Stimulated activated CD8-positive, alpha-beta memory T cell treated with anti-CD3 and anti-CD28 coated beads, Interleukin-4, amount 100 ng/mL, for 24 hours (primary cell): ENCODE measurements around the gene ME3.
"Not testable (repeated sequence)": the region's sequence is repeated elsewhere in the genome, so short reads cannot be mapped to it uniquely, and the experiment has no call there.

Experiments
- DNase-seq: peaks from one replicate; pipeline ENCODE4 v3.0.0-alpha.2; 2020; ENCODE audit warnings: low read depth

The ME3 gene

DNA sequence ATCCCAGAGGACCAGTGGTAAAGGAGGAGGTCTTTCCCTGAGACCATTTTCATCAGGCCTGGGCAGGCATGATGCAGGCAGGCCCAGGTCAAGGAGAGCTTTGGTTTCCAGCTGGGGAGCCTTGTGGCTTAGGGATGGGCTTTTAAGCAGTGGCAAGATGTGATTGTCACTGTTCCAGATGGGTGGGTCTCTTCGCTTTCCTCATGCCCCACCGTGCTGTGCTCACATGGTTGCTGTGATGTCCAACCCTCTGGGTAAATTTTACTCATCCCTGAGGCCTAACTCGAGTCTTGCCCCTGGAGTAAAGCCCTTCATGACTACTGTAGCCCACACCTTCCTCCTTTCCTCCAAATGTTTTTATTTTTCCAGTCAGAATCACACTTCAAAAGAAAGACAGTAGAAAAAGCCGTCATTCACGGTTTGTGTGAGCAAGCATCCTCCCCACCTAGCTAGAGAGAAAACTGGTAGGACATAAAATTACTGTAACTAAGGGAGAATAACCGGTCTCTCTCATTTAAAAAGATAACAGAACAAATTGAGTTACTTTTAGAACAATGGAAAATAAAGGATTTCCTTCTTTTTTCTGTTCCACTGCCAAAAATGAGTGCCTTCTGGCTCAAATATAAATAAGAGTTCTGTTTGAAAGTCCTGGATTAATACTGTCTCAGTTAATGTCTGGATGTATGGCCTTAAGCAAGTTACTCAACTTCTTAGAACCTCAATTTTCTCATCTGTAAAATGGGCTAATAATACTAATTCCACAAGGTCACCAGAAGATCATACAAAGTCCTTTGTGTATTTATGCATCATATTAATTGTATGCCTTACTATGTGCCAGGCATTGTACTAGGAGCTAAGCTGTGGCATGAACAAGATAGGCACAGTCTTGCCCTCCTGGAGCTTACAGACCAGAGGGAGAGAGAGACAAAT lies 84.9 kb downstream of the ME3 start:
- DNase-seq, result no peak

DNA sequence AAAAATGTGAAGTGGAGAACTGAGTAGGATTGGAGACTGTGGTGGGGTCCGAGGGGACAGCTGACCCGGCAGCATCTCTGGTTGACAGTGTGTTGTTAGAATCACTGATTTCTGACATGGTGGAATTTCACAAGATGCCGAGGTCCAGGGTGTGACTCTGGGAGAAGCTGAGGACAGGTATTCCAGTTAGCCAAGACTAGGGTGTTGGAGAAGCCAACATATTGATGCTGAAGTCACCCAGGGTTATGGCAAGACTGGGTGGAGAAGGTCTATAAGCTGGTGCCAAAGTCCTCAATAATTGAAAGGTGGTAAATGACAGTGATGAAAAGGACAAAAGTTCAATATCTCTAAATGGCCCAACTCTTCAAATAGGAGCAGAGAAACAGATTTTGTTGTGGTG lies 86.1 kb downstream of the ME3 start:
- no peak for DNase-seq

DNA sequence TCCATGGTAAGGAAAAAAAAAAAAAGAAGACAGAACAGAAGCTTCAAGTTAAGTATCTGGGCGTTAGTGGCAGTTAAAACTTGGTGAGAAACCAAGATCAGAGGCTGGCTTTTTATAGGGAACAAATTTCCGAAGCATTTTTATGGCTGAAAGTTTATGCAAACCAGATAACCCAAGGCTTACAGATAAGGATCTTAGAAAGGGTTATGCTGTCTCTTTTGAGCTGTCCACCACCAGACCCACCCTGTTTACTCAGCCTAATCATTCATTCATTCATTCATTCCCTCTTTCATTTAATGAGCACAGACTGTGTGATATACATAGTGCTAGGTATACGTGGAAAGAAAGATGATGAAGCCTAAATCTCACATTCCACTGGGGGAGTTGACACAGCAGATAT lies 89.5 kb downstream of the ME3 start:
- DNase-seq, result no peak

DNA sequence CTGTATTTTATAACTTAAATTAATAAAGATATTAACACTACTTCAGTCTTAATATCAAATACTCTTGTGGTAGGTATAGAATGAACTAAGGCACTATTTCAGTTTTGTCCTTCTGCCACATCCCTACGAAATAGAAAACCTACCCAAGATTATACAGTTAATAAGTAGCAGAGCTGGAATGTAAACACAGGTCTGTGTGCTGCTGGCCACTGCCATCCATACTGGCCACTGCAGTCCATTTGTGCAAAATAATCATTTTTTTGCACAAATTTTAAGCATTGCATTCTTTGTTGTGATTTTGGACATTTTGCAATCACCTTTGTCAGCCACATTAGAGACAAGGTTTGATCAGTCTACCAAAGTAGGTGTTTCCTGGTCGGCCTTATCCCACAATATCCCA lies 91.9 kb downstream of the ME3 start:
- no peak for DNase-seq

DNA sequence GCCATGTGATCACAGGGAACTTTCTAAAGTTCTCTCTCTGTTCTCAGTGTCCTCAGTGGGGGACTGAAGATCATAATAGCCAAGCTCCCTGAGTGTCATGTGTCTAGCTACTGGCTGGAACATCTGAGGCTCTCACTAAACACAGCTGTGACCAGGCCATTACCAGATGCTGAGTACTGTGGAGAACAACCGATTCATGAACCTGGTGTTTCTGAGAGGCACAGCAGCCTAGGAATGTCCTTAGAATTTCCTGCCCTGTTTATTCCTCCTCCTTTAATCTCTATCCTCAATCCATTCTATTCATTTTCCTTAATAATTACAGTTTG lies 93.0 kb downstream of the ME3 start:
- DNase-seq, result no peak

DNA sequence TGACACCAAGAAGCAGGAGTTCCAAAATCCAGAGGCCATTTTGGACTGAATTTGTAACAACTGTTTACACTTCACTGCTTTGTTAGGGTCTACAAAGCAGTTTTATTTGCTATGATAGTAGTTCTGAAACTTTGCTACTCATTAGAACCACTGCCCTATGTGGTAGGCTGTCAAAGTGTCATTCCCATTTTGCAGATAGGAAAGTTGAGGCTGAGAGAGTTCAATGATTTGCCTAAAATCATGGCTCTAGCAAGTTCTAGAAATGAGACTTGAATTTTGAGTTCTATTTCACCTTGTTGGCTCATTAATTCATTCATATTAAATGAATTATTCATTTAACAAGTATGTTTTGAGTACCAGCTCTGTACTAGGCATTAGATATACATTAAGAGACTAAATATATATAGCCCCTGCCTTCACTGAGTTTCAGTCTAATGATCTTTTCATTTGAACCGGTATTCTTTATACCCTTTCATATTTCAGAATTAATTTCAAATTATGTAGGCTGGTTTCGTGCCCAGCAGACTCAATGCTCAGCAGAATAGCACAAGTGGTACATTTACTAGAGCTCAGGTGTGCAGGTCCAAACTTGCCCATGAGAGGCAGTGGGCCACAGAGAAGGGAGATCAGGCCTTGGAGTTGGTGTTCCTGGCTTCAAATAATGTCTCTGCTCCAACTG lies 93.5 kb downstream of the ME3 start:
- no peak for DNase-seq

DNA sequence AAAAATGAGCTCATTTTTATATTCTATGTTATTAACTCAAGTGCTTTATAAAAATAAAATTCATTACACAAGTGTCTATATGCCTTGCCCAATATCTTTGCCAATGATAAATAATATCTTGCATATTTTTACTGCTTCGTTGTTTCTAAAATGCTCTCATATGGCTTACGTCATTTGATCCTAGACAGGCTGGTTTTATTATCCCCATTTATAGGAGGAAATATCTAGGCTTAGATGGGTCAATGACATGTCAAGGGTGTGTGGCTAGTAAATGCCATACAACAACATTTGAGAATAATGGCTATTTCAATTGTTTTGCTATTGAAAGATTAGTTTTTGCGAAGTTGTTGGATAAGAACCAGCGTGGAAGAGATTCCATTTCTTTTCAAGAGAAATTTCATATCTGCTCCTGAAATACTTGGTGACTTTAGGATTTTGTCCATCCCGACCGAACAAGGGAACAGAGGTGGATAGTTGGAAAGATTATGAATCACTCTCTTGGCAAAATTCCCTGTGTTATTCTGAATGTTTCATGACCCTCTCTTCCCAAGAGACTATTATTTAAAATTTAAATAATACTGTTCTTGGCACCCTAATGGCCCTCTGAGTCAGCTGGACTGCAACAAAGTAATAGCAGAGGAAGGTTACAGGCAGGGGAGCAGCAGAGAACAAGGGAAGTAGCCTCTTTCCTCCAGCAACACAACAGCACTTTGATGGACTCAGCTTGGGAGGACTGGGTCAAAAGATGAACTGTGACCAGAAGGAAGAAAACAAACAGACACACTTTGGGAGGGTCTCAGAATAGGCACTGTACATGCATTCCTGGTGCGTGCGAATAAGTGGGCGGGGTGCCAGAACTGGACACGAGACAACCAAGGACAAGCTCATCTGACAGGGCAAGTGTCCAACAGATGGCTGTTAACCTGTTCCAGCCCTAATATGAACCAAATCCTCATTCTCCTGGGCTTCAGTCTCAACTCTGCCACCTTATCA lies 94.5 kb downstream of the ME3 start:
- no peak for DNase-seq

DNA sequence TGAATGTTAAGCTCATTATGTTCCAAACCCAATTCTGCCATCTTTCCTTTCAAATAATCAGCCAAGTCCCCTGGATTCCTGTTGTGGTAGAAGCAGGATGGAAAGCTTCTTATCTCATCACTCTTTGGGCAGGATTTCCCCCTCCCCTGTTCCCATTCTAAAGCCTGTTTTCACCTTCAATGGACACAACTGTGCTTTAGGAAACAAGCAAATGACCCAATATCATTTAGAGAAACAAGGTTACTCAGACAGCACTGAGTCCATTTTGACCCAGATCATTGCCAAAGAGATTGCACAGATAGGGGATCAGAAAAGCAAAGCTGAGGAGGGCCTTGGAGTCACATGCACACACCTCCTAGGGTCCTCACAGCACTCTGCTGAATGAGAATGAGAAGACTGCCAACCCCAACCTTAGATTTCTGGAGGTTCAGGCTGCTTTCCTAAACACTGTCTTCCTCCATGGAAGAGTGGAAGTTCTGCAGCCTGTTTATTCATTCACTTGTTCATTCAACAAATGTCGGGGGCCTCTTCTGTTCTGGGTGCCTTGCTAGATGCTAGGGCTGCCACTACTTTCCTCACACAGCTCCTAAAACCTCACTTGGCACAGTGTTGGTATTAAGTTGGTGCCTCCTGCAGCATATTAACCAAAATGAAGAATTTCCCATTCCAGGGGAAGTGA lies 95.3 kb downstream of the ME3 start:
- DNase-seq, result no peak

DNA sequence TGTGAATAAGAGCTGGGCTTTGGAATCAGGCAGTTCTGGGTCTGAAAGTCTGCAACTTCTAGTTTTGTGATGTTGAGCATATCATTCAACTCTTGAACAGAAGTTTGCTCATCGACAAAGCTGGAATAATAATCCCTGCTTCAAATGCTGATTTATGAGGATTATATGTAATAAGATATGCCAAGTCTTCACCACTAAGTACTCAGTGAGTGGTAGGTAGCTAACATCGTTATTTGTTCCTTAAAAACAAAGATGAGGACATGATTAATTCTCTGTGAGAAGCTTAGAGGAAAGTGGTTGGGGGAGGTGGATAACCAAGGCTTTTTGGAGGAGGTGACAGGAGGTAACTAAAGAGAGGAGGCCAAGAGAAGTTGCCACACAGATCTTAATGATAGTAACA lies 96.5 kb downstream of the ME3 start:
- DNase-seq, result no peak

DNA sequence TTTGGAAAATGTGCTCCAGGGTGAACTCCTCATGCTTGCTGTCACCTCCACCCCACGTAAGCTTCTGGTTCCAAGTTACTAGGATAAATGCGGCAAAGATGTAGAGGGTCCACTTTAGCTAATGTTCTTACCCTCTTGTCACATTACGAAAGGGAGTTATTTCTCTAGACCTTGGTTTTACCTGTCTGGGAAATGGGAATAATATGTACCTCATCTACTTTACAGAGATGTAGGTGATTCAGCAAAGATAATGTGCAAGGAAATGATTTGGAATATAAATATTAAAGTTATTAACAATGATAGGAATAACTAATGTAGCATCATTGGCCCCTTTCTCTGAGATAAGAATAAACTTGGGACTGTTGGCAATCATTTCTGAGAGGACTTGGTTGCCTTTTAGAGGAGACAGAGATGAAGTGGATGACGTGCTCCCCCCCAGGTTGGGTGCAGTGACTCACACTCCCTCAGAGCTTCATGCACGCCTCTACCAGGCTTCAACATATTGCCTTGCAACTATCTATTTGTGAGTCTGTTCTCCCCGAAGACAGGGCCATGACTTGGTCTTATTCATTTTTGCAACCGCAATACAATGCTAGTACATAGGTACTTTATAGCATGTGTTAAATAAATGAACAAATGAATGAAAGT lies 97.1 kb downstream of the ME3 start:
- DNase-seq, result no peak

DNA sequence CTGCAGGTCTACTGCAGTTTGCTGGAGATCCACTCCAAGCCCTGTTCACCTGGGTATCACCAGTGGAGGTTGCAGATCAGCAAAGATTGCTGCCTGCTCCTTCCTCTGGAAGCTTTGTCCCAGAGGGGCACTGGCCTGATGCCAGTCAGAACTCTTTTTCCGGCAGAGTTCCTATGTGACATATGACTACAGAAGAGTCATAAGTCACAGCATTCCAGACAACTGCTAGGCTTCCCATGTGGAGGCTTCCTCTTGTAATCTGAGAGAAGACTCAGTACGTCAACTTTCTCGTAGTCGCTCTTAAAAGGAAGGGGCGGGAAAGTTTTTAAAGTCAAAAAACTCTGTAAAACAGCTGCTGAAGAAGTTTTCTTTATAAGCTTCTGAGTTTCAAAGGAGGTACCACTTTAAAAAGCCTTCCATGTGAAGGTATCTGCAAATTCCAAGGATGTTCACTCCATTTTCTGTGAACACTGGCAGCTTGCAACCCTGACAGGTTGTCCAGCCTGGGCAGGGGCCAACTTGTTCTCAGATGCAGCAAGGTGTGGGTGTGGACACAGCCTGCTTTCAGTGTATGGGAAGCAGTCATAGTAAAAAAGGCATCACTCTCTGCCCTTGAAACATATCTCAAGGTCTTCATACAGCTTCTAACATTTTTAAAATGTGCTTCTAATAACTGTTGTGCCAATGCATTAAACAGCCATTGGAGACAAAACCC lies 97.8 kb downstream of the ME3 start:
- no peak for DNase-seq

DNA sequence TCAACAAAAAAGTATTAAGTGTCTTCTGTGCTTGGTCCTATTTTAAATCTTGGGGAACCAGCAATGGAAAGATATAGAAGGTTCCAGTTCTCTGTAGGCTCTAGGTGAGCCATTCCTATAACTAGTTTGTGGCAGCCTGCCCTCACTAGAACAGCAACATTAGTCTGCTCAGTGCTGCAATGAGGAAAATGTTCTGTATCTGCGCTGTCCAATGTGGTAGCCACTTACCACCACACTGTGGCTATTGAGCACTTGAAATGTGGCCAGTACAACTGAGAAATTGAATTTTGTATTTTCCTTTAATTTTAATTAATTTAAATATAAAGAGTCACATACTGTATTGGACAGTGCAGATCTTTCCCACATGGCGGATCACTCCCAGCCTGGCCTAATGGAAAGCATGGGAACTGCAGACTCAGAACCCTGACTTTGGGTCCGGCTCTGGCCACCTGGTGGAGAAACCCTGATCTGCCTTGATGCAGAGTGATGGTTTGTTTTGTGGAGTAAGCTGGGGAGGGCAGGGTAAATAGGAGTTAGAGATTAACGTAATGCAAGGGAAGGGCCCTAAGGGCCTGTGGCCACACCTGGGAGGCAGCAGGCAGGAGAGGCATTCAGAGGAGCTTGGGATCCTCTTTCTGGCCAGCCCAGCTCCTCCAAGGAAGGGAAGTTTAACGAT lies 101.0 kb downstream of the ME3 start:
- no peak for DNase-seq

DNA sequence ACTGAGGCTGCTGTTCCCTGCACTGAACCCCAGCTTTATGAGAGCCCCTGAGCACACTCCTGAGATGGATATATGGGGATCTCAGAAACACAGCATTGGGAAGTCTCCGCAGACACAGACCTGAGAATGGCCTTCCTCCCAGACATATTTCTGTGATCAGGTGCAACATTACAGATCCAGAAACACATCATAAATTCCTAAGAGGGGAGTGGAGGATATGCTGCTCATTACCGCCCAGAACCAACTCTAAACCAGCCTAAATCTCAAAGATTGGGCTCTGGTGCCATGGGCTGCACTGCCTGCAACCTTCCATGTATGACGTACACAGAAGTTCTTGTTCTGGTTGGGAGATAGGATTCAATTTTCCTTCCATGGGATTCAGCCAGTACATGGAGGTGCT lies 102.0 kb downstream of the ME3 start:
- no peak for DNase-seq

DNA sequence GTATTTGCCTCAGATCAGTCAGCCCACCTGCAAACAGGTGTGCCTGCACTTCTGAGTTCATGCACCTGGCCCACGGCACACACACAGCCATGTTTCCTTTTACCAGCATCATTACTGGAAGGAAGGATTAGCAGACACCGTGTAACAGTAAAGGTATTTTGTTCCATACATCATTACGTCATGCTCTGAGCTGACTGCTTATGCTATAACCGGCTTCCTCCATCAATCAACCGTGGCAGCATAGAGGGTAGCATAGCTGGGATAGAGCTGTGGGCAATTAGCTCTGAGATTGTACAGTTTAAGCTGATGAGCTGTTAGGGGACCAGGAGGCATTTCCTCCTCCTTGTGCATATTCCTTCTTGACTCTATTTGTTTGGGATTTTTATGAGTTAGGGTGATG lies 102.4 kb downstream of the ME3 start:
- no peak for DNase-seq

DNA sequence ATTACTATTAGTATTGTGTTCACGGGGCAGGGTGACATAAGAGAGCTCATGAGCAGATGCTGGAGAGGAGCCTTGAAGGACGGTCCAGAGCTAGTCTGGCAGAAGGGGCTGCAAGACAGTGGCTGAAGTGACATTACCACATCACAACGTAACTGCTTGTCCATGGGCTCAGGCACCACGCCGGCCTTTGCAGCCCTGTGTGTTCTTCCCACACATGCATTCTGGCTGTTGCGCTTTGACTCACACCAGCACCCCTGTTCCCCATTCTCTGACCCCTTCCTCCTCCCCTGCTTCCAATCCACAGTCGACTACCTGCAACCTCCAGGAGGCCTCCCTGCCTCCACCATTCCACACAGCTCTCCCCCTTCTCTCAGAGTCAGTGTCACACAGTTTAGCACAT lies 103.3 kb downstream of the ME3 start:
- DNase-seq, result no peak

DNA sequence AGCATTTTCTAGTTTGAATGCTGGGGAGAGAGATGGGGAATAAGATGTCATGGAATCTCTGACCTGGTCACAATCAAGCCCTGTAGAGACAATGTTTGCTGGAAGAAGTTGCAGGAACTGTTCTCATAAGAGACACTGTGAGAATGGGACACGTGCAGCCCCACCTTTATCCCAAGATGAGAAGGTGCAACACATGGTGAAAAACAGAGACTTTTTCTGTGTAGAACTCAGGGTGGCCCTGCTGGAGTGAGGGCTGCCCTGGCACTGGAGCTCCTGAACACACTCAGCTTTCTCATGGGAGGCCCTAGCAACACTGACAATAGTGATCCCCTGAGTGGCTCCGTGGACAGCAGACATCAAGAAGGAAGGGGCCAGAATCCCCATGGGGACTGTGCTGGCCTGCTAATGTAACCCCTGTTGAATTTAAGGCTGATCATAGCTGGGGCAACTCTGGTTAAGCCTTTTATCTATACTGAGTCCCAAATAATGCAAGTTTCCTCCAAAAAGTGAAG lies 106.6 kb downstream of the ME3 start:
- no peak for DNase-seq

DNA sequence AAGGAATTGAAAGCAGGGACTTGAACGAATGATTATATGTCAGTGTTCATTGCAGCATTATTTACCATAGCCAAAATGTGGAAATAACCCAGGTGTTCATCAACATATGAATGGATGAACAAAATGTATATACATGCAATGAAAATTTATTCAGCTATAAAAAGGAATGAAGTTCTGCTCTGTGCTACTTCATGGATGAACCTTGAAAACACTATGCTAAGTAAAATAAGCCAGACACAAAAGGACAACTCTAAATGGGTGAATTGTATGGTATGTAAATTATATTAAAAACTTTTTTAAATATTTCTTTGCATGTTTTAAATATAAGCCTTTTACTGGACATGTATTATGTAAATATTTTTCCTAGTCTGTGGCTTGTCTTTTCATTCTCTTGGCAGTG lies 107.0 kb downstream of the ME3 start:
- DNase-seq, result no peak

DNA sequence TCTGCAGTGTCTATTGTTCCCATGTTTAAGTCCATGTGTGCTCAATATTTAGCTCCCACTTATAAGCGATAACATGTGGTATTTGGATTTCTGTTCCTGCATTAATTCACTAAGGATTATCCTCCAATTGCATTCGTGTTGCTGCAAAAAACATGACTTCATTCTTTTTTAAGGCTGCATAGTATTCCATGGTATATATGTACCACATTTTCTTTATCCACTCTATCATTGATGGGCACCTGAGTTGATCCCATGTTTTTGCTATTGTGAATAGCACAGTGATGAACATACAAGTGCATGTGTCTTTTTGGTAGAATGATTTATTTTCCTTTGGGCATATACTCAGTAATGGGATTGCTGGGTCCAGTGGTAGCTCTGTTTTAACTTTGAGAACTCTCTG lies 109.6 kb downstream of the ME3 start:
- not testable (repeated sequence) for DNase-seq

DNA sequence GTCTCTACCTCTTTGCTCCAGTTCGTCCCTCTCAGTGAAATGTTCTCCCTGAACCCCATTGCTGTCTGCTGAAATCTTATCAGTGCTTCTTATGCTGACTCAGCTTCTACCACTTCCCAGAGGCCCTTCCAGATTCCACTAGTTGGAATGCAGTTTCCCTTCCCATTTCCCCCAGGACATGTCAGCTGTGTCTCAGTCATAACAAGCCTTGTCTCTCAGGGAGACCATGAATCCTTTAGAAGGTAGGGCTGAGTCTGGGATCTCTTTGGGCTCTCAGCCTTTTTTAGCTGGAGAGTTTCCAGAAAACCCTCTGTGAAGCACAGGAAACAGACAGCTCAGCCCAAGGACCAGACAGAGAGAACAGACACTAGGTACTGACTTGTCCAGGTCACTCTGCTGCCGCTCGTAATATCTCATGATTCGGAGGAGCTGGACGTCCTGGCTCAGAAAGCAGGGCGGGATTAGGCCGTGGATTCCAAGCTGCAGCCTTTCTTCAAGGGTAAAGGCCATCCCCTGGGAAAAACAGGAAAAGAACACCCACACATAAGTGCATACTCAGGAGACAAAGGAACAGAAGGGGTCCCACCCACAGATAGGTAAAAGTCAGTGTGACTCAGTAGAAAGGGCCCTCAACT lies 113.0 kb downstream of the ME3 start:
- DNase-seq, result no peak

DNA sequence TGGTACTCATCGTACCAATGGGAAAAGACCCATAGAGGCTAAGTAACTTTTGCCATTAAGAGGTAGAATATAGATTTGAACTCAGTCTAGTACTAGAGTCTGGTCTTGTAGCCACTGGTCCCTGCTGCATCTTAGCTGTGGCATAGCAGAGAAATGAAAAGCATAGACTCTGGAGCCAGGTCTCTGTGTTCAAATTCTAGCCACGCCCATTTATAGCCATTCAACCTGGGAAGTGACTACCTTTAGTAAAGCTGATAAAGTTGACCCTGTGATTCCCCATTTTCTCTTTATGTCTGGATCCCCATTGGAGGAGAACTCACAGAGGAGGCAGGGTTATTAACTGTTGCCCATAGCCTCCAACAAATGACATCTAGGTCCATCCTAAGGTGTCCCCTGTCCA lies 113.6 kb downstream of the ME3 start:
- no peak for DNase-seq
